ENCODE measurements around the gene MRGPRE.

MRGPRE gene

DNA sequence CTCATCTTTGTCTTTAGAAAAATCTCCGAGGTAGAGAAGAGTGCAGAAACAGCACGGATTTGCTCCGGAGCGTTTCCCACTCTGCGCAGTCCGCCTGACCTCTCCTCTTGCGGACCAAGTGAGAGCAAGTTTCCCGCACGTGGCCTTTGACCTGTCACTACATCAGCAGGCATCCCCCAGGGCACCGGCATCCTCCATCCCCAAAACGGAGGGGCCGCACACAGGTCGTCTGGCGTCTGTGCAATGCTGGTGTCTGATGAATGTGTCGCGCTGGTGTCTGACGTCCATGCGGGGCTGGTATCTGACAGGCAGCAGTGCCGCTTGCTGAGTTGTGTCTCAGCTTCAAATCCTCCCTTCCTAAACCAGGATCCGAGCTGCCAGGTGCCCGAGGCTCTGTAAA is 739 bp upstream of the MRGPRE start:
- no peak overlapping the region for H3K4me3 ChIP-seq (replicated peaks; ENCODE audit: insufficient read depth, low read length)
- no peak for TF ChIP-seq SPI1 (IDR thresholded peaks at IDR 0.05; ENCODE audit: borderline replicate concordance, low read depth)
- TF ChIP-seq, protein P1, sequence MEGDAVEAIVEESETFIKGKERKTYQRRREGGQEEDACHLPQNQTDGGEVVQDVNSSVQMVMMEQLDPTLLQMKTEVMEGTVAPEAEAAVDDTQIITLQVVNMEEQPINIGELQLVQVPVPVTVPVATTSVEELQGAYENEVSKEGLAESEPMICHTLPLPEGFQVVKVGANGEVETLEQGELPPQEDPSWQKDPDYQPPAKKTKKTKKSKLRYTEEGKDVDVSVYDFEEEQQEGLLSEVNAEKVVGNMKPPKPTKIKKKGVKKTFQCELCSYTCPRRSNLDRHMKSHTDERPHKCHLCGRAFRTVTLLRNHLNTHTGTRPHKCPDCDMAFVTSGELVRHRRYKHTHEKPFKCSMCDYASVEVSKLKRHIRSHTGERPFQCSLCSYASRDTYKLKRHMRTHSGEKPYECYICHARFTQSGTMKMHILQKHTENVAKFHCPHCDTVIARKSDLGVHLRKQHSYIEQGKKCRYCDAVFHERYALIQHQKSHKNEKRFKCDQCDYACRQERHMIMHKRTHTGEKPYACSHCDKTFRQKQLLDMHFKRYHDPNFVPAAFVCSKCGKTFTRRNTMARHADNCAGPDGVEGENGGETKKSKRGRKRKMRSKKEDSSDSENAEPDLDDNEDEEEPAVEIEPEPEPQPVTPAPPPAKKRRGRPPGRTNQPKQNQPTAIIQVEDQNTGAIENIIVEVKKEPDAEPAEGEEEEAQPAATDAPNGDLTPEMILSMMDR (IDR thresholded peaks at IDR 0.05; ENCODE audit: insufficient read depth, low read length): no peak
- TF ChIP-seq, protein P2, sequence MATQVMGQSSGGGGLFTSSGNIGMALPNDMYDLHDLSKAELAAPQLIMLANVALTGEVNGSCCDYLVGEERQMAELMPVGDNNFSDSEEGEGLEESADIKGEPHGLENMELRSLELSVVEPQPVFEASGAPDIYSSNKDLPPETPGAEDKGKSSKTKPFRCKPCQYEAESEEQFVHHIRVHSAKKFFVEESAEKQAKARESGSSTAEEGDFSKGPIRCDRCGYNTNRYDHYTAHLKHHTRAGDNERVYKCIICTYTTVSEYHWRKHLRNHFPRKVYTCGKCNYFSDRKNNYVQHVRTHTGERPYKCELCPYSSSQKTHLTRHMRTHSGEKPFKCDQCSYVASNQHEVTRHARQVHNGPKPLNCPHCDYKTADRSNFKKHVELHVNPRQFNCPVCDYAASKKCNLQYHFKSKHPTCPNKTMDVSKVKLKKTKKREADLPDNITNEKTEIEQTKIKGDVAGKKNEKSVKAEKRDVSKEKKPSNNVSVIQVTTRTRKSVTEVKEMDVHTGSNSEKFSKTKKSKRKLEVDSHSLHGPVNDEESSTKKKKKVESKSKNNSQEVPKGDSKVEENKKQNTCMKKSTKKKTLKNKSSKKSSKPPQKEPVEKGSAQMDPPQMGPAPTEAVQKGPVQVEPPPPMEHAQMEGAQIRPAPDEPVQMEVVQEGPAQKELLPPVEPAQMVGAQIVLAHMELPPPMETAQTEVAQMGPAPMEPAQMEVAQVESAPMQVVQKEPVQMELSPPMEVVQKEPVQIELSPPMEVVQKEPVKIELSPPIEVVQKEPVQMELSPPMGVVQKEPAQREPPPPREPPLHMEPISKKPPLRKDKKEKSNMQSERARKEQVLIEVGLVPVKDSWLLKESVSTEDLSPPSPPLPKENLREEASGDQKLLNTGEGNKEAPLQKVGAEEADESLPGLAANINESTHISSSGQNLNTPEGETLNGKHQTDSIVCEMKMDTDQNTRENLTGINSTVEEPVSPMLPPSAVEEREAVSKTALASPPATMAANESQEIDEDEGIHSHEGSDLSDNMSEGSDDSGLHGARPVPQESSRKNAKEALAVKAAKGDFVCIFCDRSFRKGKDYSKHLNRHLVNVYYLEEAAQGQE (IDR thresholded peaks at IDR 0.05; ENCODE audit: insufficient replicate concordance, low read depth): no peak
- no peak for TF ChIP-seq POLR2AphosphoS5 (IDR thresholded peaks at IDR 0.05; ENCODE audit: low read depth)
- no peak for TF ChIP-seq GABPA (IDR thresholded peaks at IDR 0.05; ENCODE audit: low read depth)
- no peak for DNase-seq (ENCODE audit: low read depth in 1 of 2, low spot score in 1 of 2)
- H3K27ac ChIP-seq (replicated peaks): no peak overlapping the region
- H3K27me3 ChIP-seq (ENCODE audit: insufficient read depth, poor library complexity, severe bottlenecking): no peaks in the 10 kb centered on the region

DNA sequence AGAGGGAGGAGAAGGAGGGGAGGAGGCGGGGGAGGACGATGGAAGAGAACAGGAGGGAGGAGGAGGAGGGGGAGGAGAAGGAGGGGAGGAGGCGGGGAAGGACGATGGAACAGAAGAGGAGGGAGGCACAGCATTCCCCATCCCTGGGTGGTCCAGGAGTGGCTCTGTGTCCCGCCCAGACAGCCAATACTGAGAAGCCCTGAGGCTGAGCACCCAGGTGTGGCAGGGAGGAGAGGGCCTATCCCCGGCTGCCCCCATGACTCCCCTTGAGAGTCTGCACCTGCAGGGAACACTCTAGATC is 717 bp downstream of the MRGPRE start:
- no peak for DNase-seq (ENCODE audit: low read depth in 1 of 2, low spot score in 1 of 2)
- H3K27ac ChIP-seq (replicated peaks): no peak overlapping the region
- no peak for TF ChIP-seq POLR2AphosphoS5 (IDR thresholded peaks at IDR 0.05; ENCODE audit: low read depth)
- TF ChIP-seq SPI1 (IDR thresholded peaks at IDR 0.05; ENCODE audit: borderline replicate concordance, low read depth): no peak
- TF ChIP-seq, protein P2 (IDR thresholded peaks at IDR 0.05; ENCODE audit: insufficient replicate concordance, low read depth): no peak
- TF ChIP-seq, protein P1 (IDR thresholded peaks at IDR 0.05; ENCODE audit: insufficient read depth, low read length): no peak
- no peak for TF ChIP-seq GABPA (IDR thresholded peaks at IDR 0.05; ENCODE audit: low read depth)
- no peaks in the 10 kb centered on the region for H3K27me3 ChIP-seq (ENCODE audit: insufficient read depth, poor library complexity, severe bottlenecking)
- H3K4me3 ChIP-seq (replicated peaks; ENCODE audit: insufficient read depth, low read length): no peak overlapping the region

DNA sequence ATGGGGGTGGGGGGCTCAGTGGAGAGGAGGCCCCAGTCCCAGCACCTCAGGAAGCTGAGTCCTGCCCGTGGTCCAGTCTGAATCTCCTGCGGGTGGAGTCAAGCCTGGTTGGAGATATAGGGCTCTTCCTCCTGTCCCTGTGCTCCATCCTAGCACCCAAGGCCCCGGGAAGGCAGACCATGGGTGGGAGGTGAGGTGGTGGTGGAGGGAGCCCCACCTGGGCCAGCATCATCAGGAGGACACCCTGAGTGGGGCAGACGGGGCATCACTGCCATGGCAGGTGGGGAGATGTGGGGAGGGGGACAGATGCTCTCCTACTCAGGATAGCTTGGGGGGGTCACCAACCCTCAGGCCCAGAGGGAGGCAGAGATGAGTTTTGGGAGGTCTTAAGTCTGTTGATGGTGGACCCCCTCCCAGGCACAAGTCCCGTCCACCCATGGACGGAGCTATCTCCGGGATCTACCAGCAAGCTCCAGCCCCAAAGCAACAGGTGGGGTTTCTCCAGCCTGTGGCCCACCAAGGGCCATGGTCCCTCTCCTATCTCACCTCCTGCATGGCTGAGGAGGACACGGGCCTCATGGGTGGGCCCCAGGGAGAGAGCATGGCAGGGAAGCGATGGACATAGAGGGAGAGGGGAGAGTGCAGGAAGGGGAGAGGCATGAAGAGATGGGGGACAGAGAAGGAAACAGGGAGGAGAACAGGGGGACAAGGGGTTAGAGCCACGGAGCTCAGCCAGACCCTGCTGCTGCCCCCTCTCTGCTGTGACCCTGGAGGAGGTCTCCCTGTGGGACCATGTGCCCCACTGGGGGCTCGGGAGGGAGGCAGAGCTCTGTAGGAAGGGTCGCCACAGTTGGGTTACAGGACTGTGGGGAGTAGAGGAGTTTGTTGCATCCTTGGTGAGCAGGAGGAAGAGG is 1.3 kb downstream of the MRGPRE start:
- no peak for DNase-seq (ENCODE audit: low read depth in 1 of 2, low spot score in 1 of 2)
- TF ChIP-seq GABPA (IDR thresholded peaks at IDR 0.05; ENCODE audit: low read depth) (no peak), SPI1 (IDR thresholded peaks at IDR 0.05; ENCODE audit: borderline replicate concordance, low read depth) (no peak), POLR2AphosphoS5 (IDR thresholded peaks at IDR 0.05; ENCODE audit: low read depth) (no peak)
- TF ChIP-seq, protein P1 (IDR thresholded peaks at IDR 0.05; ENCODE audit: insufficient read depth, low read length): no peak
- TF ChIP-seq, protein P2 (IDR thresholded peaks at IDR 0.05; ENCODE audit: insufficient replicate concordance, low read depth): no peak

More for the DNA sequence above, 1.3 kb downstream of the MRGPRE start:
- no peak overlapping the region for H3K4me3 ChIP-seq (replicated peaks; ENCODE audit: insufficient read depth, low read length)
- no peak overlapping the region for H3K27ac ChIP-seq (replicated peaks)
- no peaks in the 10 kb centered on the region for H3K27me3 ChIP-seq (ENCODE audit: insufficient read depth, poor library complexity, severe bottlenecking)
